Stimulated activated CD8-positive, alpha-beta memory T cell treated with anti-CD3 and anti-CD28 coated beads, Interleukin-2, amount 100 ng/mL, for 1 hour (primary cell): ENCODE data around the gene ELOVL5.

Experiments
- DNase-seq, 2 donors: peaks; one replicate each; pipeline ENCODE4 v3.0.0-alpha.2; 2020; ENCODE audit warnings: low read depth in 2 of 2

Gene ELOVL5

DNA sequence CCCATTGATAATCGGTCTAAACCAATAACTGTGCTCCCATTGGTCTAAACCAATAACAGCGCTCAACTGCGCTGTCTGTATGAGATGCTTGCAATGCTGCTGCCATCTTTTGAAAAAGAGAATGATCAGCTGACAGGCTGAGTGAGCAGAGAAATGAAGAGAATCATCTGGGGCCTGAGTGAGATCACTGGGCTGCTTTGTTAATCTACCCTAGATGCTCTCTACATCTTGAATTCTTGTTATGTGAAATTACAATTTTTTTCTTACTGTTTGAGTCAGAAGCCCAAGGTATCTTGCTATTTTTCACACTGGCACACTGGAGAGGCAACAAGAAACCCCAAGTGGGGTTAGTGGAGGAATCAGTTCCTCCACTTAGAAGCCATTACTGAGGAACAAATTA, 108.6 kb downstream of the ELOVL5 start:
- DNase-seq = no peak

DNA sequence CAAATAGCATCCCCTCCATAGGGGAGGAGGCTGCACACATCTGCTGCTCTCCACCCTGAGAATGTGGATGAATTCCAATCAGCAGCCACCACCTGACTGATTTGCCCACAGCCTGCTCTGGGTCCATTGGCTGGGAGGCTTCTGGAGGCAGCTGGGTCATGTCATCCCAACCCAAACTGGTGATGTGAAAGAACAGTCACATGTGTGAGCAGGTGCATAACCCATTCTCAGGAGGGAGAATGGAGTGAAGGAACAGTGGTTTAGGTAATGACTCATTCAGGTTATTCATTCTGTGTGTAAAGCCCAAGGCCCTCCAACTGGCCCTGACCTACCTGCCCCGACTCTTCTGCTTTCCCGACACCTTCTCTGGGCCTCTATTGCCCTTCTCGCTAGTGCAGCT, 109.2 kb downstream of the ELOVL5 start:
- no peak for DNase-seq

DNA sequence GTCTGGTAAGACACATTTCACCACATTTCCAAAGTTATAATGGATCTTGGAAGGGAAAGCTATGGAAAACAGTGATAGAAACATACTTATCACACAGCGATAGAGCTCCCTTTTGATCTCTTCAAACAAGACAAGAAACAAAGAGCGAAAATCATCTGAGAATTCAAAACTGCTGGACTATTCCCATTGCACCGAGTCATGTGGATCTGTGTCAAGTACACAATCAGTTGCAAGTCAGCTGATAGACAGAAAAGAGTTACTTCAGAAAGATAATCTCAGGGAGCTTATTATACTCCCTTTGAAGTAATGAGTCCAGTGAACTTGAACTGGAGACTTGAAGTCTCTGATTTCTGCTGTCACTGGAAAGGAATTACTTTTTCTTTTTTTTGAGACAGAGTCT, 110.4 kb downstream of the ELOVL5 start:
- no peak for DNase-seq

DNA sequence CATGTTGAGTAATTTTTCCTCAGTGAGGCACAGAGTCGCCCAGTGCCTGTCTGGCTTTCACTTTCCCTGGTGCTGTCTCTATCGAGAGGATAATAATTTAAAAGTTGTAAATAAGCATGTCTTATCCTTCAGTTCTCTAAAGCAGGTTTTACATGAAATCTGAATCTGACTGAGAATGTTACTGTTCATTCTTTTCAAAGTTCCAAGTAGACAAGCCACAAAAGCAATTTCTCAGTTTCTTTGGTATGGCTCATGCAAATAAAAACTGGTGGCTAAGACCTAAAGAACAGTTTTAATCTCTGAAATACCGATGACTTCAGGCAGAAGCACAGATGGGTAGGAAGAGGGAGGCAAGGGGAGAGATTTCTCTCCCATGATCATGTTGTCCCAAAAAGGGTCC, 112.5 kb downstream of the ELOVL5 start:
- DNase-seq = no peak

DNA sequence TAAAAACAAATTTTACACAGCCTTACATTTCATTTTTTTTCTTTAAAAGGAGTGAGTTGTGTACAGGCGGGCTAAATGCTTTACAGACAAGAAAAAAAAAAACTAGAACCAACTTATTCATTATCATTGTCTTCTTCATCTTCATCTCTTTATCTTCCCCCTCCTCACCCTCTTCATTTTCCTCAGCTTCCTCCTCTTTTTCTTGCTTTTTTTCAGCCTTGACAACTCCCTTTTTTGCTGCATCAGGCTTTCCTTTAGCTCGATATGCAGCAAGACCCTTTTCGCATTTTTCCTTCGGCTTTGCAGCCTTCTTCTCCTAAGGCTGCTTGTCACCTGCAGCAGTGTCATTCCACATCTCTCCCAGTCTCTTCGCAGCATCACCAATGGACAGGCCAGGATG, 113.2 kb downstream of the ELOVL5 start:
- DNase-seq = no peak

DNA sequence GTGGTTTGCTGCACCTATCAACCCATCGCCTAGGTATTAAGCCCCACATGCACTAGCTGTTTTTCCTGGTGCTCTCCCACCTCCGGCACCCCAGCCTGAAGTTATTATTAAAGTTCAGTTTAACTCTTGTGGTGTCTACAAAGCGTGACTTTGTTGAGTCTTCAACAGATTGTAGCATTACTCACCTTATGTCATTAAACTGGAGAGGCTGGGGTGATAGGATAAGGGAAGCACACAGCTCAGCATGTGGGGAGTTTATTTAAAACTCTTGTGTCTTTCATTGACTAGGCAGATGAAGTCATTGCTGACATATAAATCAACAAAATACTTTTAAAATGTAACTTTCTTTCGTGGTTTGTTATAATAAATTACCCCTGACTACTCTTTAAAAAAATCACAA, 115.4 kb downstream of the ELOVL5 start:
- no peak for DNase-seq

DNA sequence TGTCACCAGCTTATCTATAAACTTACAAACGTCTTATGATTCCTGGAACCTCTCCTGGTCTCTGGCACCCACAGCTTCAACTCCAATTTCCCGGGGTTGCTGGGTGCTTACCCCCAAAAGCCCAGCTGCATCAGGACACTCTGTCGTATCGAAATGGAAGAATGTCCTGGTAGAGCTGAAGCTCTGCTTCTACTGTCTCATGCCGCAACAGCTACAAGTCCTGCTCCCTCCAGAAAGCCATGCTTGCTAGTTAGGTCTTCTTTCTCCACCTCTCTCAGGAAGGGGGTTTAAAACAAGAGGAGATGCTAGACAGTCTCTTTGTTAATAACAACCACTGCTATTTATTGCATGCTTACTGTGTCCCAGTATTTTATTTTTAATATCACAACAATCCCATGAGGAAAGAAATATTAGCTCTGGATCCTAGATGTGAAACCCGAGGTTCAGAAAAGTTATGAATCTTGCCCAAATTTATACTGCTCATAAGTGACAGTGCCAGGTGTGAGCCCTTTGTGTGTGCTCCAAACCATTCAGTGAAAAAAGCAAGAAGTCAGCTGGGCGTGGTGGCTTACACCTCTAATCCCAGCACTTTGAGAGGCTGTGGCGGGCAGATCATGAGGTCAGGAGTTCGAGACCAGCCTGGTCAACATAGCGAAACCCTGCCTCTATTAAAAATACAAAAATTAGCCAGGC, 117.8 kb downstream of the ELOVL5 start:
- no peak for DNase-seq

DNA sequence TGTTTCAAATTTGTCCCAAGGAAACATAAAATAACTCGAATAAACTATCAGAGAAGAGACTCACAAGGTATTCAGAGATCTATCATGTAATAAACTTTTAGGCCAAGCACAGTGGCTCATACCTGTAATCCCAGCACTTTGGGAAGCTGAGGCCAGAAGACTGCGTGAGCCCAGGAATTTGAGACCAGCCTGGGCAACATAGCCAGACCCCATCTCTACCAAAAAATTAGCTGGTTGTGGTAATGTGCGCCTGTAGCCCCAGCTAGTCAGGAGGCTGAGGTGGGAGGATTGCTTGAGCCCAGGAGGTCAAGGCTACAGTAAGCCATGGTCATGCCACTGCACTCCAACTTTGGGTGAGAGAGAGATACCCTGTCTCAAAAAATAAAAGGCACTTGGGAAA, 120.9 kb downstream of the ELOVL5 start:
- DNase-seq = no peak

DNA sequence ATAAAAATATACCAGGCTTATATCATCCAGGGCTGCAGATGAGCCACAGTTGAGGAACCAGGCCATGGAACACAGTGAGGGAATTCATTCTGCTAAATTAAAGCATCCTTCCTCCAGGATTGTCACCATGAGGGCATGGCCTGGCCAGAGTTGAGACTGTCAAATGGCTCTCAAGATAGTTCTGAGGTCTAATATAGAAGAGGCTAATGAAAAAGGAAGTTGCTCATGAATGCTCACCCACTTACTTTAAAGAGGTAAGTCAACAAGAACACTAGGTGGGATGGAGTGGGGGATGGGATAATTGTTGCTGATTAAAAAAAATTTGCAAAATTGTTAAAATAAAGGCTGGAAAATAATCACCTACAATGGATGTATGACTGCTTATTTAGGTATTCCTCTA, 128.1 kb downstream of the ELOVL5 start:
- no peak for DNase-seq
